Fibroblast of lung (primary cell): ENCODE measurements around the gene CARMIL1.

ENCODE experiments used
- CTCF ChIP-seq, 2 donors: IDR thresholded peaks in 1 of 2; conservative IDR thresholded peaks in 1 of 2; 1 replicate in 1 of 2; 2 replicates in 1 of 2; pipeline ENCODE4 v1.5.1; 2011 to 2012; ENCODE audit warnings: low read length in 2 of 2, control low read depth in 1 of 2, inconsistent platforms in 1 of 2, low read depth in 1 of 2, mild to moderate bottlenecking in 1 of 2
- EZH2 ChIP-seq: IDR thresholded peaks from 2 replicates; pipeline ENCODE4 v1.5.1; 2012; ENCODE audit warnings: low read length, control low read depth, mild to moderate bottlenecking; ENCODE audit errors: missing control alignments

DNA sequence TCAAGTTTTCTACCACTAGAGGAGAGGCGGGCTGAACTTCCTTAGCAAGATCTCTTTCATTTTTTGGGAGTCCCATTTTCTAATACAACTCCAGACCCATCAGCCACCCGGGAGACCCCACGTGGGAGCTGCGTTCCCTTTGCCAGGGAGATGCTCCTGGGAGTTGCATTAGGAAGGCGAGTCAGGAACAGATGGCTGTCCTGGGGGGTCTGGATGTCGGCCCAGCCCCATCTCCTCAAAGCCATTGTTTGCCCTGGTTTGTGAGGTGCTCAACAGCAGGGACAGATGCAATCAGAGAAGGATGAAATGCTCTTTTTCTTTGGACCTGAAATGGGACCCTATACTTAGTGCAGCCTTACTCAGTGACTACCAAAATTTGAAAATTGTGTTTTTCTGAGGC is 39.4 kb downstream of the CARMIL1 start:
- TF ChIP-seq CTCF (conservative IDR thresholded peaks at IDR 0.05 in 1 of 2, IDR thresholded peaks at IDR 0.05 in 1 of 2; ENCODE audit: low read depth in 1 of 2, low read length in 2 of 2), result no peak
- no peak for TF ChIP-seq EZH2
